ENCODE data around the gene TEX29. TPM values are rescaled to one million over a fixed set of nuclear protein-coding genes. Genes with fewer than 3 reads are reported as not detected.

The TEX29 gene
- total RNA-seq, 4 donors from 2014 or later = not detected

DNA sequence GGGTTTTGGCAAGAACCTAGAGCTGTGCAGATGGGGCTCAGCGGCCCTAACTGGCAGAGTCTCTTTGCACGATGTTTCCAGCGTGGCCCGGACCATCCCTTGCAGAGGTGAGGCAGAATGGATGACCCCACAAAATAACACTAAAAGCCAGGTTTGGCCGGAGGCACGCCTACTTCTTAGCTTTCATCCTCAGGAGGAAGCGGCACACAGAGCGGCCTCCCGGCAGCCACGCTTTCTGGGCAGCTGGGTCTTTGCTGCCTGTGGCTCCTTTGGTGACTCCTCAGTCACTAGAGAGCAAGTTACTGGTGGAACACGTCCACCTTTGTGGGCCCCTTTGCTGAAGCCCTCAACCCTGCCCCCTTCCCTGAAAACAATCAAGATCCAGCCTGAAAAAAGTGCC is 25.2 kb downstream of the TEX29 start:
- no peaks in the 10 kb centered on the region for H3K36me3 ChIP-seq
- no peak for DNase-seq
- no peaks in the 10 kb centered on the region for H3K9me3 ChIP-seq
- TF ChIP-seq POLR2A (IDR thresholded peaks at IDR 0.05) = no peak
- TF ChIP-seq, protein P1, sequence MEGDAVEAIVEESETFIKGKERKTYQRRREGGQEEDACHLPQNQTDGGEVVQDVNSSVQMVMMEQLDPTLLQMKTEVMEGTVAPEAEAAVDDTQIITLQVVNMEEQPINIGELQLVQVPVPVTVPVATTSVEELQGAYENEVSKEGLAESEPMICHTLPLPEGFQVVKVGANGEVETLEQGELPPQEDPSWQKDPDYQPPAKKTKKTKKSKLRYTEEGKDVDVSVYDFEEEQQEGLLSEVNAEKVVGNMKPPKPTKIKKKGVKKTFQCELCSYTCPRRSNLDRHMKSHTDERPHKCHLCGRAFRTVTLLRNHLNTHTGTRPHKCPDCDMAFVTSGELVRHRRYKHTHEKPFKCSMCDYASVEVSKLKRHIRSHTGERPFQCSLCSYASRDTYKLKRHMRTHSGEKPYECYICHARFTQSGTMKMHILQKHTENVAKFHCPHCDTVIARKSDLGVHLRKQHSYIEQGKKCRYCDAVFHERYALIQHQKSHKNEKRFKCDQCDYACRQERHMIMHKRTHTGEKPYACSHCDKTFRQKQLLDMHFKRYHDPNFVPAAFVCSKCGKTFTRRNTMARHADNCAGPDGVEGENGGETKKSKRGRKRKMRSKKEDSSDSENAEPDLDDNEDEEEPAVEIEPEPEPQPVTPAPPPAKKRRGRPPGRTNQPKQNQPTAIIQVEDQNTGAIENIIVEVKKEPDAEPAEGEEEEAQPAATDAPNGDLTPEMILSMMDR (IDR thresholded peaks at IDR 0.05) = no peak
- H3K27ac ChIP-seq = no peak overlapping the region
- 93 to 96% methylated on average over 10 to 11 of the region's 11 CpGs for WGBS, 2 donors
- intact Hi-C loops (cut with DNase I) = no loop called here
- no peaks in the 10 kb centered on the region for H3K27me3 ChIP-seq
- H3K4me3 ChIP-seq (replicated peaks in 1 of 3) = no peak overlapping the region
- H3K4me1 ChIP-seq = no peaks in the 10 kb centered on the region

DNA sequence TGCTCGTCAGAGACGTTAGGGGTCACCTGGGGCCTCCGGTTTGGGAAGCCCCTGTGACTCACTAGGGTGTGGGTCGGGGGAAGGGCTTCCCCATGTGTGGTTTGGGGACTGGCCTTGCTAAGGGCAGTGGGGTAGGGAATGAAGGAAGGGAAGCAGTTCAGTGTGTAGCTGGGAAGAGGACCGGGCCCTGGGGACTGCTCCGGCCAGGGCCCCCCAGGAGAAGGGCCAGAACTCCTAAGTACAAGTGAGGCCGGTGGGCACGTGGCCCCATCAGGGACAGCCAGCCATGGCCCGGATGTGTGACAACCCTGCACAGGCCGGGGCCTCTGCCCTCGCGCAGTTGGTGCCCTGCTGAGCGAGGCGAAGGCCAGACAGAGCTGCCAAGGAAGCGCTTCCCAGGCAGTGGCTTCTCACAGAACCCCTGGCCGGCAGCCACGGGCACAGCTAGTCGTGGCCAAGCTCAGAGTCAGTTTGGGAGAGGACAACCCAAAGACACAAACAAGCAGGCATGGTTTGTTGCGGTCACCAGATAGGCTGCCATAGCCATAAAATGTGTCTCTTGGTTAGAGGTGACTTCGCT is 25.7 kb downstream of the TEX29 start:
- TF ChIP-seq POLR2A (IDR thresholded peaks at IDR 0.05) = no peak
- TF ChIP-seq, protein P1 (IDR thresholded peaks at IDR 0.05) = no peak
- 92 to 94% methylated on average over 19 to 20 of the region's 20 CpGs for WGBS, 2 donors
- no peaks in the 10 kb centered on the region for H3K4me1 ChIP-seq
- H3K9me3 ChIP-seq = no peaks in the 10 kb centered on the region
- H3K36me3 ChIP-seq = no peaks in the 10 kb centered on the region
- intact Hi-C loops (cut with DNase I) = no loop called here
- DNase-seq = no peak
- H3K27ac ChIP-seq = no peak overlapping the region
- no peaks in the 10 kb centered on the region for H3K27me3 ChIP-seq
- no peak overlapping the region for H3K4me3 ChIP-seq (replicated peaks in 1 of 3)

DNA sequence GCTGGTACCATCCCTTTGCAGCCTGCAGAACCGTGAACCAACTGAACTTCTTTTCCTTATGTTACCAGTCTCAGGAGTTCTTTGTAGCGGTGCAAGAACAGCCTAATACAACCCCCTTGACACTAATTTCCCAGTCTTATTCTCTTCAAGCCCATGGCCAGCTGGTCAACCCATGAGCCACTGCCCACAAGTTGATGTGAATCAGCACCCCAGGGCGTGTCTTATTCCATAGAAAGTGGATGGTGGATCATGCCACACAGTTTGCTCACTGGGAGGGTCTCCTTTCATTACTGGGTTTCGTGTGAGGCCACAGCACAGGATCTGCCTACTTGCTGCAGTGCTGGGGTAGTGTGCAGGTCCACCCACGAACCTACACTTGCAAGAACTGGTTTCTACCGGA is 27.0 kb downstream of the TEX29 start:
- no peaks in the 10 kb centered on the region for H3K9me3 ChIP-seq
- no peak overlapping the region for H3K27ac ChIP-seq
- intact Hi-C loops (cut with DNase I) = no loop called here
- H3K27me3 ChIP-seq = no peaks in the 10 kb centered on the region
- no peak for DNase-seq
- 87 to 94% methylated on average over 5 to 6 of the region's 6 CpGs for WGBS, 2 donors
- no peak for TF ChIP-seq POLR2A (IDR thresholded peaks at IDR 0.05)
- TF ChIP-seq, protein P1 (IDR thresholded peaks at IDR 0.05) = no peak
- H3K4me3 ChIP-seq (replicated peaks in 1 of 3) = no peak overlapping the region
- no peaks in the 10 kb centered on the region for H3K4me1 ChIP-seq
- no peaks in the 10 kb centered on the region for H3K36me3 ChIP-seq

DNA sequence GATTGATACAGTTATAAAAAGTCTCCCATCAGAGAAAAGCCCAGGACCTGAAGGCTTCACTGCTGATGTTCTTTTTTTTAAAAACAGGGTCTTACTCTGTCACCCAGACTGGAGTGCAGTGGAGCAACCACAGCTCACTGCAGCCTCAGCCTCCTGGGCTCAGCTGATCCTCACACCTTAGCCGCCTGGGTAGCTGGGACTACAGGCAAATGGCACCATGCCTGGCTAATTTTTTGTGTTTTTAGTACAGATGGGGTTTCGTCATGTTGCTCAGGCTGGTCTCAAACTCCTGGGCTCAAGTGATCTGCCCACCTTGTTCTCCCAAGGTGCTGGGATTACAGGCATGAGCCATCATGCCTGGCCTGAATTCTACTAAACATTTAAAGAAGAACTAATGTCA is 33.1 kb downstream of the TEX29 start:
- H3K4me3 ChIP-seq (replicated peaks in 1 of 3) = no peak overlapping the region
- no peak for TF ChIP-seq POLR2A (IDR thresholded peaks at IDR 0.05)
- no peaks in the 10 kb centered on the region for H3K9me3 ChIP-seq
- no peak overlapping the region for H3K27ac ChIP-seq
- H3K36me3 ChIP-seq = no peaks in the 10 kb centered on the region
- intact Hi-C loops (cut with DNase I) = no loop called here
- WGBS, 2 donors = 57 to 83% methylated on average over 2 of the region's 2 CpGs
- DNase-seq = no peak
- no peaks in the 10 kb centered on the region for H3K27me3 ChIP-seq
- H3K4me1 ChIP-seq = no peaks in the 10 kb centered on the region

DNA sequence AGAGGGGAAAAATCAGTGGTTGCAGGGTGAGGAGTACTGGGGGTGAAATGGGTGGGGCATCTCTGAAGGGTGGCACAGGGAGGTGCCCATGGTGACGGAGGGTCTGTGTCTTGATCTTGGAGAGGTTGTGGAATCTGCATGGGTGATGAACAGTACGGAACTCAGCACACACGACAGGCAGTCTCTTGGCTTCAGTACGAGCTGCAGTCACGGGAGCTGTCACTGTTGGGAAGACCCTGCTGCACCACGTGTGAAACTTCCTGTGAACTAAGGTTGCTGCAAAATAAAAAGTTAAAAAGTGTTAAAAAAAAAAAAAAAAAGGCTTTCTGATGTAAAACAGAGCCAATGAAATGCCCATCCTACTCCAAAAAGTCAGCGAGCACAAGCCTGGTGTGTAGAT is 34.3 kb downstream of the TEX29 start:
- no peak for DNase-seq
- Histone ChIP-seq H3K27ac (no peak overlapping the region), H3K9me3 (no peaks in the 10 kb centered on the region), H3K27me3 (no peaks in the 10 kb centered on the region), H3K4me3 (replicated peaks in 1 of 3) (no peak overlapping the region), H3K36me3 (no peaks in the 10 kb centered on the region), H3K4me1 (no peaks in the 10 kb centered on the region)
- TF ChIP-seq POLR2A (IDR thresholded peaks at IDR 0.05) = no peak
- TF ChIP-seq, protein P1 (IDR thresholded peaks at IDR 0.05) = no peak
- WGBS, 2 donors = 65 to 71% methylated on average over 7 of the region's 7 CpGs
- intact Hi-C loops (cut with DNase I) = no loop called here

DNA sequence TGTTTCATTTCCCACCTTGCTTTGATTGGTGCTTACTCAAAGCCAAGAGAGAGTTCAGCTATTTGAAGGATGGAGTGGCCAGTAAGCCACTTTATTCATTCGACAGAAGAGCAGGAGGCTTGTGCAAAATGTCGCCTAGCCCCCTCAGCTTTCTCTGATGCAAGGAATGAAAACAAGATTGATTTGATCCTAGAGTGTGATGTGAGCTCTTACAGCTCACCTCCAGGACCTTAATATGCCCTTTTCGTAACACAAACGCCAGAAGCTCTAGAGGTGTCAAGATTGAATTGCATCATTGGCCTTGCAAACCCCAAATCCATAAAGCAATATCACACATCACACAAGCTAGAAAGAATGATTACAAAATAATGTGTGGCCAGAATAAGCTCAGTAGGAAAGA is 36.4 kb downstream of the TEX29 start:
- TF ChIP-seq, protein P1 (IDR thresholded peaks at IDR 0.05) = no peak
- TF ChIP-seq POLR2A (IDR thresholded peaks at IDR 0.05) = no peak
- no peaks in the 10 kb centered on the region for H3K36me3 ChIP-seq
- no peaks in the 10 kb centered on the region for H3K4me1 ChIP-seq
- no peaks in the 10 kb centered on the region for H3K9me3 ChIP-seq
- WGBS, 2 donors = 81 to 86% methylated on average over 4 of the region's 4 CpGs
- no peak for DNase-seq
- intact Hi-C loops (cut with DNase I) = no loop called here
- H3K27ac ChIP-seq = no peak overlapping the region
- H3K4me3 ChIP-seq (replicated peaks in 1 of 3) = no peak overlapping the region
- no peaks in the 10 kb centered on the region for H3K27me3 ChIP-seq
